Caco-2 (cell line): Measurements from ENCODE around the gene PPP1R9A. TPM values are rescaled to one million over a fixed set of nuclear protein-coding genes. Genes with fewer than 3 reads are reported as not detected.

Experiments
- BruUV-seq: library from RNA; stranded (reverse); fragments of 400-500 nt; replicated peaks from 2 replicates; lab custom pipeline; 2021; lab: Mats Ljungman, UMichigan
- CTCF ChIA-PET: fragments of 300-600 bp; sonication (Branson Sonifier 250); formaldehyde crosslinking; loops from one replicate; lab custom pipeline; 2022; ENCODE audit warnings: antibody characterized with exemption; lab: Charles Lee
- POLR2A ChIA-PET: fragments of 300-600 bp; sonication (Branson Sonifier 250); formaldehyde crosslinking; loops from one replicate; lab custom pipeline; 2022; ENCODE audit warnings: antibody characterized with exemption; lab: Charles Lee
- DNase-seq, 2 experiments: peaks; one replicate each; pipeline versions ENCODE4 v3.0.0 to v3.0.0-alpha.2; 2020 to 2022
- H3K27me3 ChIP-seq: replicated peaks from 2 replicates; pipeline ENCODE4 v1.6.0; 2011; ENCODE audit warnings: low read length; ENCODE audit not compliant: control insufficient read depth, insufficient read depth
- H3K36me3 ChIP-seq: 2 replicates; pipeline ENCODE4 v1.5.1; 2011; ENCODE audit warnings: low read length; ENCODE audit not compliant: control insufficient read depth, insufficient read depth
- H3K4me1 ChIP-seq: fragments of 250-450 bp; sonication (Bioruptor Pico); 2 replicates; pipeline ENCODE4 v1.5.1; 2020; ENCODE audit warnings: mild to moderate bottlenecking
- H3K4me3 ChIP-seq: 2 replicates; pipeline ENCODE4 v1.5.1; 2011; ENCODE audit warnings: low read depth, mild to moderate bottlenecking, control low read depth, low read length
- H3K9me3 ChIP-seq: fragments of 250-450 bp; sonication (Bioruptor Pico); 2 replicates; pipeline ENCODE4 v1.5.1; 2020; ENCODE audit warnings: mild to moderate bottlenecking, moderate library complexity
- H3K27ac Mint-ChIP-seq: one replicate; pipeline ENCODE4 v1.8.0; 2022; ENCODE audit warnings: mixed read lengths; ENCODE audit not compliant: unreplicated experiment
- H3K27me3 Mint-ChIP-seq: one replicate; pipeline ENCODE4 v1.8.0; 2022; ENCODE audit warnings: mixed read lengths; ENCODE audit not compliant: insufficient read depth, unreplicated experiment
- H3K36me3 Mint-ChIP-seq: one replicate; pipeline ENCODE4 v1.8.0; 2022; ENCODE audit warnings: mild to moderate bottlenecking, mixed read lengths; ENCODE audit not compliant: insufficient read depth, unreplicated experiment
- H3K4me1 Mint-ChIP-seq: one replicate; pipeline ENCODE4 v1.8.0; 2022; ENCODE audit warnings: low read depth, mixed read lengths; ENCODE audit not compliant: unreplicated experiment
- H3K4me3 Mint-ChIP-seq: one replicate; pipeline ENCODE4 v1.8.0; 2022; ENCODE audit warnings: mild to moderate bottlenecking, moderate library complexity, mixed read lengths; ENCODE audit not compliant: unreplicated experiment
- H3K9me3 Mint-ChIP-seq: one replicate; pipeline ENCODE4 v1.8.0; 2022; ENCODE audit warnings: mixed read lengths; ENCODE audit not compliant: unreplicated experiment
- CTCF ChIP-seq, 2 experiments: fragments of 200-600 bp in 1 of 2; IDR thresholded peaks; 1 replicate in 1 of 2; 2 replicates in 1 of 2; pipeline versions ENCODE4 v1.5.1 to v1.8.0; 2011 to 2022; ENCODE audit warnings: antibody characterized with exemption in 1 of 2, control low read depth in 1 of 2, inconsistent platforms in 1 of 2, low read depth in 1 of 2, low read length in 1 of 2, mild to moderate bottlenecking in 1 of 2, moderate library complexity in 1 of 2; ENCODE audit not compliant: insufficient read depth in 1 of 2, severe bottlenecking in 1 of 2, unreplicated experiment in 1 of 2
- intact Hi-C: fragments of 100-400 bp; cut with micrococcal nuclease; formaldehyde crosslinking; loops from one replicate; pipeline ENCODE4 v1.10.0; 2022; ENCODE audit not compliant: unreplicated experiment
- total RNA-seq: library from RNA; stranded (reverse); gene quantifications from 2 replicates; pipeline ENCODE4 v1.2.3, GENCODE V29; 2022

PPP1R9A gene
- total RNA-seq, 1 experiment from 2014 or later = 37.4 TPM

GRCh38 chr7:95269640-95270039 lies 362.2 kb downstream of the PPP1R9A start:
- Mint-ChIP-seq H3K4me1 (no peaks in the 10 kb centered on the region), H3K27ac (no peak overlapping the region), H3K36me3 (no peaks in the 10 kb centered on the region), H3K4me3 (no peak overlapping the region), H3K9me3 (no peaks in the 10 kb centered on the region), H3K27me3 (no peaks in the 10 kb centered on the region)
- Histone ChIP-seq H3K36me3 (no peaks in the 10 kb centered on the region), H3K9me3 (no peaks in the 10 kb centered on the region), H3K4me3 (no peak overlapping the region), H3K4me1 (no peaks in the 10 kb centered on the region), H3K27me3 (no peaks in the 10 kb centered on the region)
- POLR2A ChIA-PET = interaction anchor here (0.6 kb wide), 1 partner anchor 142 kb away, joined by 3 read pairs; no protein-coding TSS in a partner anchor
- no peak for TF ChIP-seq CTCF (IDR thresholded peaks at IDR 0.05; ENCODE audit: insufficient read depth in 1 of 2, low read depth in 1 of 2, low read length in 1 of 2, severe bottlenecking in 1 of 2, unreplicated experiment in 1 of 2)
- no peak for DNase-seq
- intact Hi-C loops = no loop called here
- BruUV-seq = no TSS peak
- CTCF ChIA-PET = no interaction called here

- ChIA-PET POLR2A (no interaction called here), CTCF (no interaction called here)
- no peak overlapping the region for H3K4me3 ChIP-seq
- H3K9me3 ChIP-seq = no peaks in the 10 kb centered on the region
- Mint-ChIP-seq H3K4me3 (no peak overlapping the region), H3K27me3 (no peaks in the 10 kb centered on the region), H3K27ac (no peak overlapping the region), H3K9me3 (no peaks in the 10 kb centered on the region), H3K36me3 (peaks cover 11% of the 10 kb centered on the region), H3K4me1 (no peaks in the 10 kb centered on the region)
- no TSS peak for BruUV-seq
- no peak for TF ChIP-seq CTCF (IDR thresholded peaks at IDR 0.05; ENCODE audit: insufficient read depth in 1 of 2, low read depth in 1 of 2, low read length in 1 of 2, severe bottlenecking in 1 of 2, unreplicated experiment in 1 of 2)
- no peaks in the 10 kb centered on the region for H3K36me3 ChIP-seq
- H3K4me1 ChIP-seq = no peaks in the 10 kb centered on the region
- DNase-seq = no peak
- no peaks in the 10 kb centered on the region for H3K27me3 ChIP-seq
- intact Hi-C loops = no loop called here
Observed at GRCh38 chr7:95276114-95276513, 368.7 kb downstream of the PPP1R9A start.

GRCh38 chr7:95279417-95279816 lies 372.0 kb downstream of the PPP1R9A start:
- Histone ChIP-seq H3K27me3 (no peaks in the 10 kb centered on the region), H3K36me3 (no peaks in the 10 kb centered on the region), H3K9me3 (no peaks in the 10 kb centered on the region), H3K4me1 (no peaks in the 10 kb centered on the region), H3K4me3 (no peak overlapping the region)
- Mint-ChIP-seq H3K4me1 (no peaks in the 10 kb centered on the region), H3K4me3 (no peak overlapping the region), H3K27me3 (no peaks in the 10 kb centered on the region), H3K27ac (no peak overlapping the region), H3K36me3 (peaks cover 11% of the 10 kb centered on the region), H3K9me3 (no peaks in the 10 kb centered on the region)
- intact Hi-C loops = no loop called here
- POLR2A ChIA-PET = no interaction called here
- no TSS peak for BruUV-seq
- DNase-seq = no peak
- CTCF ChIA-PET = no interaction called here
- TF ChIP-seq CTCF (IDR thresholded peaks at IDR 0.05; ENCODE audit: insufficient read depth in 1 of 2, low read depth in 1 of 2, low read length in 1 of 2, severe bottlenecking in 1 of 2, unreplicated experiment in 1 of 2) = no peak
